HG02885 (cell line): ENCODE results near the gene ANKRD44.

ENCODE experiments used
- ATAC-seq: cut with Tn5 transposase; IDR thresholded peaks from one replicate; pipeline ENCODE4 v1.9.1; 2021; ENCODE audit warnings: mild to moderate bottlenecking; ENCODE audit not compliant: unreplicated experiment, poor library complexity

The ANKRD44 gene

DNA sequence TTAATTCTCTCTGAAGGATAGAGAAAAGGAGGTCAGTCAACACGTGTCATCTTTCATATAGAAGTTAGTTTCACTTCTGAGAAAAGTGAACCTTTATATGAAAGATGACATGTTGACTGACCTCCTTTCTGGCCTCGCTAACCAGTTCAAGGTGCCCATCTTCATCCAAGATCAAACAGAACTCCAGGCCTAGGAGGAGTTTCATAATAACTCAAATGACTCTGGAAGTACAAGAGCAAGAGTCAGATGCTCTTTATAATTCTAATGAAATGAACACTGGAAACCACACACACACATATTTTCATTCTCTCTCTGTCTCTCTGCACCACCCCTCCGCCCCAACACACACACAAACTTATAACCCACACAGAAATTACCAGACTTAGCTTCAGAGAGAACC lies 16.3 kb downstream of the ANKRD44 start:
- ATAC-seq: peak; percentile 31

DNA sequence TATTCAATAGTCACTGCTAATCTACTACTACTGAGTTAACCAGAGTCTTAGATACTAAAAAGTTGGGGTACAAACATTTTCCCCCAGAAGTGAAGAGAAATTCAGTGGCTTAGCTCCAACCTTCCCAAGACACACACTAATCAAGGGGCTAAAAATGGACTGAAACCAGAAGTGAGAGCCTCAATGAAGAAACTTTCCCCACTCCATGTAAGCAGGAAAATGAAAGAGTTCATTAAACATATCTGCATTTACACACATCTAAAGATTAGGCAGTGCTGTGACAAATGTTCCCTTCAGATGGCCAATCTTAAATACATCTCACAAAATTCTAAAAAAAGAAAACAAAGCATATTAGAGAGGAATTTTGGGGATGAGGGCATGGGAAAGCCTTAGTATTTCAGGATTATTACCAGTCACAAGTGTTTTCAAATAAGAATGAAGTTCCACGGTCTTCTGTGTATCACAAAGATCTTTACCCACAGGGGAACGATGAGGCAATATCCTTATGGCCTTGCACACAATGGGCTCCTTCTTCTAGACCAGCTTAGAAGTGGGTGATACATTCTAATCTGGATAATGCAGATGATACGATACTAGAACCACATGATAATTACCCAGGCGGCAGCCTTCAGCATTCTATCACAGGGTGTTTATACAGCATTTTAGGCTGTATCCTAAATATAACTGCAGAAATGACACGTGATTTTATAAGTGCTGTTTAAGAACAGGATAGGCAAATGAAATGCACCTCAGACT lies 17.1 kb downstream of the ANKRD44 start:
- ATAC-seq: peak; percentile 39

- peak; percentile 29 for ATAC-seq
Observed at GRCh38 chr2:197292619-197293018, 18.0 kb downstream of the ANKRD44 start.

GRCh38 chr2:197287596-197287932 lies 23.0 kb downstream of the ANKRD44 start:
- ATAC-seq: peak; percentile 14

GRCh38 chr2:197286805-197287595 lies 23.6 kb downstream of the ANKRD44 start:
- peak; percentile 95 for ATAC-seq

- no peak for ATAC-seq
Observed at GRCh38 chr2:197285361-197285760, 25.2 kb downstream of the ANKRD44 start.

DNA sequence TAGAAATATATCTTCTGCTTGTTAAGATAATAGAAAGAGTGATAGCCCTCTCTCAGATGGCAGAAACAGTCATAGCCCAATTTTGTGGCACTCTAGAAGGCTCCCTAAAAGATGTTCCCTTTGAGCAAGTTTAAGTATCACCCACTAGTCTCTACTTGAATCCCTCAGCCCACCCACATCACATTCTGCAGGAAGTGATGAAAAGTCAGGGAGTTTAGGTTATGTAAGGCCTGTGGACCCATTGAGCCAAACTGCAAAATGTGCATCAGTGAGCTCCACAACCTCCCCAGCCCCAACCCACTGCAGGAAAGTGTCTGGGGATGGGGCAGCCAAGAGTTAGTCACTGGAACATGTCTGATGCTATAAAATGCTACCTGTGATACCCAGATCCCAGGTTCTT lies 25.6 kb downstream of the ANKRD44 start:
- ATAC-seq: no peak

GRCh38 chr2:197281421-197281820 lies 29.2 kb downstream of the ANKRD44 start:
- ATAC-seq: no peak

DNA sequence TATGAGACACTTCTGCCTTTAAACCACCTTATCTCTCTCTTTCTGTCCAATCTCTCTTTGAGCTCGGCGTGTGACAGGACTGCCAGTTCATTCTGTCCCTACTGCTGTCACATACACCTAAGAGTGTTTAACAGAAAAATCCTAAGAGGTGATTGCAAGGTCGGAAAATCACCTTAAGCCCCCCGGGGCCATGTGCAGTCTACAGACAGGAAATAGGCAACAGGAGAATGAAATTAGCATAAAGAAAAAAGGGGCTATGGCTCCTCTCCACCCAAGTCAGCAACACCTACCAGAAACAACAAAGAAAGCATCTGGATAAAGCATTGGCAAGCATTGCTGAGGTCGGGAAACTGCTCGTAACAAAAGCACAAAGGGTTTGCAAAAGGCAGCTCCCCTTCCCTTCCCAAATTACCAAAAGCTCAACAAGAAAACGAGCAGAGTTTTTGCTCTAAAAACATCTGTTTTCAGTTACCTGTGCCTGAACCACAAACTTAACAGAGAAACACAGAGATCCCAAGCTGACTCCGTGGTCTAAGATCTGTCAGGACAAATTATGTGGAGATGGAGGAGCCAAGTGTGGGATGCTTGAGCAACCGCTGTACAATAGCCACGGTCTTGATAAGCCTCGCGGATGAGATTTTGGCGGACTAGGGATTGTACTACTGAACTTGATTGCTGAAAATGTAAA lies 30.4 kb downstream of the ANKRD44 start:
- peak; percentile 47 for ATAC-seq

GRCh38 chr2:197278799-197279763 lies 31.5 kb downstream of the ANKRD44 start:
- ATAC-seq: no peak

DNA sequence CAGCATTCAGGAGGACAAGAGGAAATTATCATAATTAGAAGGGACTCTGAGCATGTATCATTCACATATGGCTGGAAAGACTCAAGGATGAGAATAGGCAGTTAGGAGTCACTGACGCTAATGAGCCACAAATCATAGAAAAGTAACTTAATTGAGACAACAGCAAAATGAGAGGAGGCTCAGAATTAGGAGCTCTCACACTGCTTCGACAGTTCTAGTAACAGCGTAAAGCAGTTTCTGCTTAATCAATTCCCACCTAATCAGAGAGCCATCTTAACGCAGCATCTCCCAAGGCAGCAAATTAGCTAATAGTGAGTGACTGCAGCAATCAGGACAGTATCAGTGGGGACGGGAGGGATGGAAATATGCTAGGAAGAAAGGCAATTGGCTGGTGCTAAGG lies 32.8 kb downstream of the ANKRD44 start:
- no peak for ATAC-seq

DNA sequence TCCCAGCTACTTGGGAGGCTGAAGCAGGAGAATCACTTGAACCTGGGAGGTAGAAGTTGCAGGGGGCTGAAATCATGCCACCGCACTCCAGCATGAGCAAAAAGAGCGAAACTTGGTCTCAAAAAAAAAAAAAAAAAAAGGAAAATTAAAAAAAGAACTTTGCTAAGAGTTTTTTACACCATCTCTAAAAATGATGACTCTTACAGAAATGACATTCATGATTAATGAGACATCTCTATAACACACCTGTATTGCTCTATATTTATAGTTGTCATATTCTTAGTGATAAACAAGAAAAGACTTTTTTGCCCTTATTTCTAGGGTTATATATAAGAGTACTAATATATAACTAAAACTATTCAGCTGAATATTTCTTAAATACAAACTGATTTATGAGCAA lies 34.4 kb downstream of the ANKRD44 start:
- ATAC-seq: no peak

DNA sequence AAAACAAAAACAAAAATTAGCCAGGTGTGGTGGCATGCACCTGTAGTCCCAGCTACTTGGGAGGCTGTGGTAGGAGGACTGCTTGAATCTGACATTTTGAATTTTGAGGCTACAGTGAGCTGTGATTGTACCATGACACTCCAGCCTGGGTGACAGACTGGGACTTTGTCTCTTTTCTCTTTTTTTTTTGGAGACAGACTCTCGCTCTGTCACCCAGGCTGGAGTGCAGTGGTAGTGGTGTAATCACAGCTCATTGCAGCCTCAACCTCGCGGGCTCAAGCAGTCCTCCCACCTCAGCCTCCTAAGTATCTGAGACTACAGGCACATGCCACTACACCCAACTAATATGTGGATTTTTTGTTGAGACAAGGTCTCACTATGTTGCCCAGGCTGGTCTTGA lies 35.6 kb downstream of the ANKRD44 start:
- ATAC-seq: no peak

DNA sequence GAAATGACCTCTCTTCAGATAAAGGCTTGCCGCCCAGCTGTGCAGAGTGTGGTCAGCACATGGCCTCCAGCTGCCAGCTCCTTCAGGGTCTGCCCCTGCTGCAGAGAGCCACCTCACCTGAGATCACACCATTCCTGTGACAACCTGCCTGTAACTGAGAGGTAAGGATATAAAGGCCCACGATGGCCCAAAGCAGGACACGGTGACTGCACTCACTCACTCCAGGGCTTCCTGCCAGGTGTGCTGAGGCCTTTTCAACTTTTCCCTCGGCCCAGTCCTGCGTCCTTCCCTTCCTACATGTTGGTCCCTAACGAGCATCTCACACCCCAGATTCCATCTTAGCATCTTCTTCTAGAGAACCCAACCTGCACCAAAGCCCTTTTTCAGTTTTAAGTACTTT lies 36.2 kb downstream of the ANKRD44 start:
- no peak for ATAC-seq

DNA sequence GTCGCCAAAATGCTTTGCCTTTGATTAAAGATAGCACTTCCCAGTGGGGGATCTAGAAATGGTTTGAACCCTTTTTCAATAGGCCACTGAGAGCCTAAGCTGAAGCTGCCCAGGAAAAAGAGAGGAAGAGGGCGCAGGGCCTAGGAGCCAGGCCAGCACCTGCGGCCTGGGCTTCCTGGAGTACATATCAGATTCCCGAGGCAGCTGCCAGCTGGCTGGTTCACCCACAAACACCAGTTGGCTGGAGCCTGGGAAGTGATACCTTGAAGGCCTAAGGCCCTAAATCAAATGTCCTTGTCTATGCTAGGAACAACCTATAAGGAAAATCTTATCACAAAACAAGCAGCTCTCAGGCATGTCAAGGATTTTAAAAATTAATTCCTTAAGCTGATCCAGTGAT lies 37.1 kb downstream of the ANKRD44 start:
- ATAC-seq: no peak

DNA sequence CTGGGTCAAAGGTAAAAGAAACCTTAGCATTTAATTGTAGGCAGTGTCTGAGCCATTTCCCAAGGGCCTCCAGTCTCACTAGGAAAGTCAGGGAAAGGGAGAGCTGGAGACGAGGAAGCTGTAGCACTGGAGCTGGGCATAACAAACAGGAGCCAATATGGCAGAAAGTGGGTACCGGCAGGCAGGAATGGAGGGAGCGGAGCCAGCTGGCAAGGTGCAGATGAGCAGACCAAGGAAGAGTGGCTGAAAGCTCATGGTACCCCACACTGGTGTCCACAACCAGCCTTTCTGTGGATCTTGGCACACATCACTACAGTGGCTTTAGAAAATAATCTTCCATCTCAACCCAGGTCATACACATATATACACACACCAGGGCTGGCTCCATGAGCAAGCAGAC lies 40.0 kb downstream of the ANKRD44 start:
- no peak for ATAC-seq

- peak; percentile 19 for ATAC-seq
Observed at GRCh38 chr2:197269815-197270214, 40.8 kb downstream of the ANKRD44 start.

- peak; percentile 70 for ATAC-seq
Observed at GRCh38 chr2:197268786-197269584, 41.6 kb downstream of the ANKRD44 start.

GRCh38 chr2:197266477-197266876 lies 44.1 kb downstream of the ANKRD44 start:
- peak; percentile 24 for ATAC-seq
